Mesendoderm (in vitro differentiated cells): ENCODE results near the gene ZNF785.

Experiments used
- DNase-seq: peaks from one replicate; pipeline ENCODE4 v3.0.0; 2013
- H2AK5ac ChIP-seq: 2 replicates; pipeline ENCODE4 v1.6.1; 2013; ENCODE audit warnings: low read length, inconsistent platforms
- H2BK120ac ChIP-seq: 2 replicates; pipeline ENCODE4 v1.6.1; 2013; ENCODE audit warnings: low read depth, mild to moderate bottlenecking, low read length, moderate library complexity, mixed read lengths
- H2BK15ac ChIP-seq: replicated peaks from 2 replicates; pipeline ENCODE4 v1.6.1; 2013; ENCODE audit warnings: low read depth, mild to moderate bottlenecking, moderate library complexity
- H2BK5ac ChIP-seq: 2 replicates; pipeline ENCODE4 v1.6.1; 2013; ENCODE audit warnings: low read length, inconsistent platforms
- H3K18ac ChIP-seq: 2 replicates; pipeline ENCODE4 v1.6.1; 2013; ENCODE audit warnings: mild to moderate bottlenecking, low read length, mixed read lengths
- H3K23ac ChIP-seq: one replicate; pipeline ENCODE4 v1.6.1; 2013; ENCODE audit warnings: low read length
- H3K27ac ChIP-seq: 2 replicates; pipeline ENCODE4 v1.5.1; 2013; ENCODE audit warnings: low read depth, mild to moderate bottlenecking, inconsistent platforms, low read length, moderate library complexity
- H3K27me3 ChIP-seq: 2 replicates; pipeline ENCODE4 v1.6.1; 2013; ENCODE audit warnings: low read length, control low read depth, mild to moderate bottlenecking, inconsistent platforms; ENCODE audit not compliant: insufficient read depth, poor library complexity
- H3K36me3 ChIP-seq: 2 replicates; pipeline ENCODE4 v1.6.1; 2013; ENCODE audit warnings: low read length, inconsistent platforms; ENCODE audit not compliant: control insufficient read depth, insufficient read depth
- H3K4ac ChIP-seq: one replicate; pipeline ENCODE4 v1.6.1; 2013; ENCODE audit warnings: low read depth, mild to moderate bottlenecking, low read length, moderate library complexity
- H3K4me1 ChIP-seq: 2 replicates; pipeline ENCODE4 v1.6.1; 2013; ENCODE audit warnings: low read depth, low read length, inconsistent platforms; ENCODE audit not compliant: control insufficient read depth
- H3K4me2 ChIP-seq: 2 replicates; pipeline ENCODE4 v1.6.1; 2013; ENCODE audit warnings: low read length
- H3K4me3 ChIP-seq: 2 replicates; pipeline ENCODE4 v1.5.1; 2013; ENCODE audit warnings: mild to moderate bottlenecking, low read length
- H3K56ac ChIP-seq: one replicate; pipeline ENCODE4 v1.6.1; 2013; ENCODE audit warnings: low read length
- H3K79me1 ChIP-seq: 2 replicates; pipeline ENCODE4 v1.6.1; 2013; ENCODE audit warnings: low read length, inconsistent platforms
- H3K79me2 ChIP-seq: 2 replicates; pipeline ENCODE4 v1.6.1; 2013; ENCODE audit warnings: mild to moderate bottlenecking, low read length; ENCODE audit not compliant: control insufficient read depth, insufficient read depth
- H3K9ac ChIP-seq: 2 replicates; pipeline ENCODE4 v1.6.1; 2013; ENCODE audit warnings: low read length, inconsistent platforms
- H4K5ac ChIP-seq: one replicate; pipeline ENCODE4 v1.6.1; 2013; ENCODE audit warnings: low read length
- H4K8ac ChIP-seq: one replicate; pipeline ENCODE4 v1.6.1; 2013; ENCODE audit warnings: low read depth, mild to moderate bottlenecking, control low read depth, low read length, moderate library complexity
- WGBS: extraction: QIAGEN DNeasy Blood & Tissue Kit; methylation state at CpG from one replicate; pipeline ENCODE4 v1.1.7; 2013; ENCODE audit warnings: low lambda C conversion rate, missing lambda C conversion rate; ENCODE audit not compliant: insufficient coverage; ENCODE audit errors: extremely low coverage; 5-methylcytosine and 5-hydroxymethylcytosine counted together

ZNF785 gene

GRCh38 chr16:30623536-30624283, 38.2 kb upstream of the ZNF785 start:
- H3K4me3 ChIP-seq: no peak overlapping the region
- H3K27me3 ChIP-seq: no peaks in the 10 kb centered on the region
- H2BK15ac ChIP-seq: no peak overlapping the region
- no CpG with 5 or more reads among the region's 11 CpGs for WGBS
- H4K8ac ChIP-seq: no peak overlapping the region
- no peak overlapping the region for H3K27ac ChIP-seq
- no peaks in the 10 kb centered on the region for H3K36me3 ChIP-seq
- no peak overlapping the region for H3K9ac ChIP-seq
- H3K79me2 ChIP-seq: no peaks in the 10 kb centered on the region
- no peak overlapping the region for H3K18ac ChIP-seq
- no peak overlapping the region for H3K4ac ChIP-seq
- H3K4me1 ChIP-seq: no peaks in the 10 kb centered on the region
- no peak overlapping the region for H4K5ac ChIP-seq
- no peak overlapping the region for H3K4me2 ChIP-seq
- H3K23ac ChIP-seq: no peak overlapping the region
- no peak for DNase-seq
- H2AK5ac ChIP-seq: no peak overlapping the region
- H2BK120ac ChIP-seq: no peak overlapping the region
- no peak overlapping the region for H2BK5ac ChIP-seq
- no peak overlapping the region for H3K56ac ChIP-seq
- no peaks in the 10 kb centered on the region for H3K79me1 ChIP-seq

- H4K5ac ChIP-seq: no peak overlapping the region
- no peak overlapping the region for H3K27ac ChIP-seq
- no peak overlapping the region for H3K18ac ChIP-seq
- H3K56ac ChIP-seq: no peak overlapping the region
- H3K23ac ChIP-seq: no peak overlapping the region
- H3K4me3 ChIP-seq: no peak overlapping the region
- no peak overlapping the region for H3K4ac ChIP-seq
- H2BK15ac ChIP-seq: no peak overlapping the region
- H3K27me3 ChIP-seq: no peaks in the 10 kb centered on the region
- no peak overlapping the region for H2BK120ac ChIP-seq
- no peaks in the 10 kb centered on the region for H3K79me2 ChIP-seq
- H4K8ac ChIP-seq: no peak overlapping the region
- DNase-seq: no peak
- H3K9ac ChIP-seq: no peak overlapping the region
- no peak overlapping the region for H2AK5ac ChIP-seq
- no peak overlapping the region for H2BK5ac ChIP-seq
- H3K36me3 ChIP-seq: no peaks in the 10 kb centered on the region
- no peaks in the 10 kb centered on the region for H3K79me1 ChIP-seq
- H3K4me2 ChIP-seq: no peak overlapping the region
- WGBS: no CpG with 5 or more reads among the region's 10 CpGs
- no peaks in the 10 kb centered on the region for H3K4me1 ChIP-seq
Observed at GRCh38 chr16:30622455-30623032, 37.0 kb upstream of the ZNF785 start.

GRCh38 chr16:30621765-30622164, 36.3 kb upstream of the ZNF785 start:
- no peak overlapping the region for H3K23ac ChIP-seq
- no peak overlapping the region for H2BK5ac ChIP-seq
- no peak overlapping the region for H3K9ac ChIP-seq
- H3K4me1 ChIP-seq: no peaks in the 10 kb centered on the region
- DNase-seq: no peak
- no peak overlapping the region for H2AK5ac ChIP-seq
- WGBS: no CpG with 5 or more reads among the region's 5 CpGs
- H2BK120ac ChIP-seq: no peak overlapping the region
- no peak overlapping the region for H3K4me2 ChIP-seq
- no peak overlapping the region for H3K4me3 ChIP-seq
- no peak overlapping the region for H3K27ac ChIP-seq
- no peak overlapping the region for H4K5ac ChIP-seq
- no peaks in the 10 kb centered on the region for H3K79me2 ChIP-seq
- H3K79me1 ChIP-seq: no peaks in the 10 kb centered on the region
- H2BK15ac ChIP-seq: no peak overlapping the region
- H3K36me3 ChIP-seq: no peaks in the 10 kb centered on the region
- H3K27me3 ChIP-seq: no peaks in the 10 kb centered on the region
- H3K56ac ChIP-seq: no peak overlapping the region
- no peak overlapping the region for H4K8ac ChIP-seq
- no peak overlapping the region for H3K18ac ChIP-seq
- H3K4ac ChIP-seq: no peak overlapping the region

GRCh38 chr16:30620169-30620568, 34.7 kb upstream of the ZNF785 start:
- H3K23ac ChIP-seq: no peak overlapping the region
- H3K4me3 ChIP-seq: no peak overlapping the region
- no peak overlapping the region for H4K5ac ChIP-seq
- H3K4ac ChIP-seq: no peak overlapping the region
- H3K79me1 ChIP-seq: no peaks in the 10 kb centered on the region
- H2BK15ac ChIP-seq: no peak overlapping the region
- WGBS: no CpG with 5 or more reads among the region's 3 CpGs
- H3K56ac ChIP-seq: no peak overlapping the region
- H2BK120ac ChIP-seq: no peak overlapping the region
- H2BK5ac ChIP-seq: no peak overlapping the region
- H3K9ac ChIP-seq: no peak overlapping the region
- H3K36me3 ChIP-seq: no peaks in the 10 kb centered on the region
- H3K4me2 ChIP-seq: no peak overlapping the region
- H4K8ac ChIP-seq: no peak overlapping the region
- H3K27me3 ChIP-seq: no peaks in the 10 kb centered on the region
- H3K27ac ChIP-seq: no peak overlapping the region
- no peak overlapping the region for H2AK5ac ChIP-seq
- H3K4me1 ChIP-seq: no peaks in the 10 kb centered on the region
- no peak for DNase-seq
- no peak overlapping the region for H3K18ac ChIP-seq
- no peaks in the 10 kb centered on the region for H3K79me2 ChIP-seq

GRCh38 chr16:30619638-30620037, 34.1 kb upstream of the ZNF785 start:
- H2AK5ac ChIP-seq: no peak overlapping the region
- H3K27ac ChIP-seq: no peak overlapping the region
- H3K23ac ChIP-seq: no peak overlapping the region
- H3K36me3 ChIP-seq: no peaks in the 10 kb centered on the region
- H2BK15ac ChIP-seq: no peak overlapping the region
- H3K4me3 ChIP-seq: no peak overlapping the region
- H3K4ac ChIP-seq: no peak overlapping the region
- no peak overlapping the region for H3K18ac ChIP-seq
- H3K27me3 ChIP-seq: no peaks in the 10 kb centered on the region
- H4K8ac ChIP-seq: no peak overlapping the region
- no peaks in the 10 kb centered on the region for H3K4me1 ChIP-seq
- no peaks in the 10 kb centered on the region for H3K79me1 ChIP-seq
- H2BK5ac ChIP-seq: no peak overlapping the region
- no peak overlapping the region for H4K5ac ChIP-seq
- no peak overlapping the region for H3K9ac ChIP-seq
- no peak overlapping the region for H3K4me2 ChIP-seq
- no peak overlapping the region for H3K56ac ChIP-seq
- no CpG with 5 or more reads among the region's 5 CpGs for WGBS
- no peak overlapping the region for H2BK120ac ChIP-seq
- H3K79me2 ChIP-seq: no peaks in the 10 kb centered on the region
- DNase-seq: no peak

- H3K27me3 ChIP-seq: no peaks in the 10 kb centered on the region
- no peak overlapping the region for H4K5ac ChIP-seq
- H3K9ac ChIP-seq: no peak overlapping the region
- no peaks in the 10 kb centered on the region for H3K4me1 ChIP-seq
- H3K36me3 ChIP-seq: no peaks in the 10 kb centered on the region
- no peak overlapping the region for H2AK5ac ChIP-seq
- H3K56ac ChIP-seq: no peak overlapping the region
- no peaks in the 10 kb centered on the region for H3K79me1 ChIP-seq
- H2BK120ac ChIP-seq: no peak overlapping the region
- WGBS: no CpG with 5 or more reads among the region's 4 CpGs
- no peak overlapping the region for H2BK15ac ChIP-seq
- no peak overlapping the region for H3K4me2 ChIP-seq
- no peak overlapping the region for H3K18ac ChIP-seq
- no peak overlapping the region for H3K4ac ChIP-seq
- no peak overlapping the region for H3K23ac ChIP-seq
- no peak overlapping the region for H2BK5ac ChIP-seq
- no peak overlapping the region for H3K27ac ChIP-seq
- H3K4me3 ChIP-seq: no peak overlapping the region
- H4K8ac ChIP-seq: no peak overlapping the region
- no peaks in the 10 kb centered on the region for H3K79me2 ChIP-seq
- DNase-seq: no peak
Observed at GRCh38 chr16:30619202-30619601, 33.7 kb upstream of the ZNF785 start.
